ENCODE results near the gene MYLK4.

- TF ChIP-seq POLR2A (IDR thresholded peaks at IDR 0.05; ENCODE audit: low read depth) (no peak), CTCF (IDR thresholded peaks at IDR 0.05) (no peak), POLR2AphosphoS5 (IDR thresholded peaks at IDR 0.05) (no peak), EP300 (IDR thresholded peaks at IDR 0.05) (no peak)
These were observed 12.8 kb downstream of the MYLK4 start for GRCh38 chr6:2737885-2738284.
